ENCODE results near the gene PPP1R3D. TPM values are rescaled to one million over a fixed set of nuclear protein-coding genes. Genes with fewer than 3 reads are reported as not detected.

PPP1R3D gene
- total RNA-seq, 1 experiment from 2014 or later = 2.7 TPM

DNA sequence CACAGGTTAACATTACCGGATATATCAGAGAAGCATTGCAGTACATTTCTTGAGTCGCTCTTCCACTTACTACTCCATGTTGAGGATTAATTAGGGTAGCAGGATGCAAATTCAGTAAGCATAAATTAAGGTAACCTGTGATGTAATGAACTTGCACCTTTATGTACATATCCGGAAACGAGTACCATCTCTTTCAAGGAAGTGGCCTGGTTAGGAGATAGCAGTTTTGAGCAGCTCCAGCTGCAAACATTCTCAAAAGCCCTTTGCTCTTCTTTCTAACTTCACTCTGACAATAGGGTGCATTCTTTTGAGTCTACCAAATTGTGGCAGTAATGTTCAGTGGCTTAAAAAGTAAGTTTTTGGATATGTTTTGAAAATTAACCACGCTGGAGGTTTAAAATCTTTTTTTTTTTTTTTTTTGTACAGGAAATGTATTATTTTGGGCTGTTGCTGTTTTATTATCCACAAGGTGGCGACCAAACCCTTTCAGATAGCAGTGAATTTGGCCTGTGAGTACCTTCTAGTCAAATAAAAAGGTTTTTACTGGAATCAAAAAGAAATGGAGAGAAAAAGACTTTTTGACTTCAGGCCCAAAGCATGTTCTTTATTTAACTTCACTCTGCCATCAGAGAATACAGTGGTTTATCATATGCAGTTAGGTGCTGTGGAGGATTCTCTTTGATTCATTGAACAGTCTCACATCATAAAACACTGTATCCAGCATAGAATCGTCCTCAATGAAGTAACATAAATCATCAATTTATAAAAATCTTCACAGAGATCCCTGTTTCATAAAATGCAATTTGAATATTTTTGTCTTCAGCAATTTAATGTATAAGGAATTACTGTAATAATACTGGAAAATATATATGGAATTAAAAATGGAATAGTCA is 9.0 kb upstream of the PPP1R3D start:
- Histone ChIP-seq H3K9me2 (ENCODE audit: insufficient read depth) (no peaks in the 10 kb centered on the region), H3K79me2 (ENCODE audit: insufficient read depth, low read length) (no peaks in the 10 kb centered on the region), H3K27me3 (ENCODE audit: insufficient read depth, low read length) (no peaks in the 10 kb centered on the region), H3K4me3 (replicated peaks in 1 of 2; ENCODE audit: low read depth in 1 of 2, low read length in 2 of 2) (no peak overlapping the region), H3K4me1 (ENCODE audit: control insufficient read depth in 1 of 2, insufficient read depth in 2 of 2, low read length in 2 of 2) (no peaks in the 10 kb centered on the region), H3K9ac (ENCODE audit: low read length) (no peak overlapping the region), H4K20me1 (ENCODE audit: insufficient read depth) (no peaks in the 10 kb centered on the region), H2AFZ (ENCODE audit: low read depth, low read length, poor library complexity, severe bottlenecking) (no peak overlapping the region), H3K9me3 (ENCODE audit: control insufficient read depth in 1 of 2, insufficient read depth in 1 of 2, low read depth in 1 of 2, low read length in 2 of 2) (no peaks in the 10 kb centered on the region), H3K36me3 (ENCODE audit: control insufficient read depth in 1 of 2, insufficient read depth in 2 of 2, low read length in 2 of 2) (peaks cover 0 to 12% of the 10 kb centered on the region in 2 experiments; a peak in 3 of 4 replicates), H3K27ac (ENCODE audit: low read depth, low read length) (no peak overlapping the region), H3K4me2 (ENCODE audit: low read length) (no peak overlapping the region)
- TF ChIP-seq EGR1 (IDR thresholded peaks at IDR 0.05; ENCODE audit: low read depth) (no peak), POLR2AphosphoS5 (IDR thresholded peaks at IDR 0.05; ENCODE audit: low read depth, low read length) (no peak), ZFX (IDR thresholded peaks at IDR 0.05) (no peak), ZNF274 (IDR thresholded peaks at IDR 0.05; ENCODE audit: low read depth, low read length) (no peak), RAD21 (IDR thresholded peaks at IDR 0.05; ENCODE audit: low read depth) (peak; percentile 60)
- TF ChIP-seq, protein P1, sequence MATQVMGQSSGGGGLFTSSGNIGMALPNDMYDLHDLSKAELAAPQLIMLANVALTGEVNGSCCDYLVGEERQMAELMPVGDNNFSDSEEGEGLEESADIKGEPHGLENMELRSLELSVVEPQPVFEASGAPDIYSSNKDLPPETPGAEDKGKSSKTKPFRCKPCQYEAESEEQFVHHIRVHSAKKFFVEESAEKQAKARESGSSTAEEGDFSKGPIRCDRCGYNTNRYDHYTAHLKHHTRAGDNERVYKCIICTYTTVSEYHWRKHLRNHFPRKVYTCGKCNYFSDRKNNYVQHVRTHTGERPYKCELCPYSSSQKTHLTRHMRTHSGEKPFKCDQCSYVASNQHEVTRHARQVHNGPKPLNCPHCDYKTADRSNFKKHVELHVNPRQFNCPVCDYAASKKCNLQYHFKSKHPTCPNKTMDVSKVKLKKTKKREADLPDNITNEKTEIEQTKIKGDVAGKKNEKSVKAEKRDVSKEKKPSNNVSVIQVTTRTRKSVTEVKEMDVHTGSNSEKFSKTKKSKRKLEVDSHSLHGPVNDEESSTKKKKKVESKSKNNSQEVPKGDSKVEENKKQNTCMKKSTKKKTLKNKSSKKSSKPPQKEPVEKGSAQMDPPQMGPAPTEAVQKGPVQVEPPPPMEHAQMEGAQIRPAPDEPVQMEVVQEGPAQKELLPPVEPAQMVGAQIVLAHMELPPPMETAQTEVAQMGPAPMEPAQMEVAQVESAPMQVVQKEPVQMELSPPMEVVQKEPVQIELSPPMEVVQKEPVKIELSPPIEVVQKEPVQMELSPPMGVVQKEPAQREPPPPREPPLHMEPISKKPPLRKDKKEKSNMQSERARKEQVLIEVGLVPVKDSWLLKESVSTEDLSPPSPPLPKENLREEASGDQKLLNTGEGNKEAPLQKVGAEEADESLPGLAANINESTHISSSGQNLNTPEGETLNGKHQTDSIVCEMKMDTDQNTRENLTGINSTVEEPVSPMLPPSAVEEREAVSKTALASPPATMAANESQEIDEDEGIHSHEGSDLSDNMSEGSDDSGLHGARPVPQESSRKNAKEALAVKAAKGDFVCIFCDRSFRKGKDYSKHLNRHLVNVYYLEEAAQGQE (IDR thresholded peaks at IDR 0.05; ENCODE audit: low read depth) = no peak
- TF ChIP-seq, protein P2, sequence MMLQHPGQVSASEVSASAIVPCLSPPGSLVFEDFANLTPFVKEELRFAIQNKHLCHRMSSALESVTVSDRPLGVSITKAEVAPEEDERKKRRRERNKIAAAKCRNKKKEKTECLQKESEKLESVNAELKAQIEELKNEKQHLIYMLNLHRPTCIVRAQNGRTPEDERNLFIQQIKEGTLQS (IDR thresholded peaks at IDR 0.05) = no peak
- TF ChIP-seq, protein P3, sequence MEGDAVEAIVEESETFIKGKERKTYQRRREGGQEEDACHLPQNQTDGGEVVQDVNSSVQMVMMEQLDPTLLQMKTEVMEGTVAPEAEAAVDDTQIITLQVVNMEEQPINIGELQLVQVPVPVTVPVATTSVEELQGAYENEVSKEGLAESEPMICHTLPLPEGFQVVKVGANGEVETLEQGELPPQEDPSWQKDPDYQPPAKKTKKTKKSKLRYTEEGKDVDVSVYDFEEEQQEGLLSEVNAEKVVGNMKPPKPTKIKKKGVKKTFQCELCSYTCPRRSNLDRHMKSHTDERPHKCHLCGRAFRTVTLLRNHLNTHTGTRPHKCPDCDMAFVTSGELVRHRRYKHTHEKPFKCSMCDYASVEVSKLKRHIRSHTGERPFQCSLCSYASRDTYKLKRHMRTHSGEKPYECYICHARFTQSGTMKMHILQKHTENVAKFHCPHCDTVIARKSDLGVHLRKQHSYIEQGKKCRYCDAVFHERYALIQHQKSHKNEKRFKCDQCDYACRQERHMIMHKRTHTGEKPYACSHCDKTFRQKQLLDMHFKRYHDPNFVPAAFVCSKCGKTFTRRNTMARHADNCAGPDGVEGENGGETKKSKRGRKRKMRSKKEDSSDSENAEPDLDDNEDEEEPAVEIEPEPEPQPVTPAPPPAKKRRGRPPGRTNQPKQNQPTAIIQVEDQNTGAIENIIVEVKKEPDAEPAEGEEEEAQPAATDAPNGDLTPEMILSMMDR (IDR thresholded peaks at IDR 0.05 in 2 of 3, conservative IDR thresholded peaks at IDR 0.05 in 1 of 3; ENCODE audit: borderline replicate concordance in 1 of 3, insufficient read depth in 1 of 3, low read depth in 2 of 3, low read length in 2 of 3) = peak; percentile 33 to 70 (median 52); a peak in 5 of 6 replicates
- ChIA-PET RAD21 (ENCODE audit: low non-redundant PET in 1 of 2, low total read pairs in 2 of 2, uncharacterized antibody in 2 of 2, unreplicated experiment in 2 of 2) (no interaction called here), CTCF (interaction anchor here (0.9 to 3.9 kb wide), 2 partner anchors 101 to 1947 kb away, joined by 3 to 27 read pairs; no protein-coding TSS in a partner anchor), POLR2A (no interaction called here)
- ATAC-seq (no peak), DNase-seq (ENCODE audit: low read depth, low spot score) (peak; percentile 29)
- BruUV-seq (replicated peaks) = no TSS peak
- intact Hi-C loops (cut with micrococcal nuclease) = loop anchor here (1.0 to 5.0 kb wide), 2 partner anchors 101 to 1948 kb away; no protein-coding TSS in a partner anchor
